Stimulated activated CD4-positive, alpha-beta T cell treated with anti-CD3 and anti-CD28 coated beads, Interleukin-1b, Interleukin-23, amount 100 ng/mL, for 4 hours (primary cell): Measurements from ENCODE around the gene SF3B5.
"Not testable (repeated sequence)": the region's sequence is repeated elsewhere in the genome, so short reads cannot be mapped to it uniquely, and the experiment has no call there.

Experiments
- DNase-seq, 2 donors: peaks; one replicate each; pipeline ENCODE4 v3.0.0-alpha.2; 2020; ENCODE audit warnings: low read depth in 2 of 2

SF3B5 gene

DNA sequence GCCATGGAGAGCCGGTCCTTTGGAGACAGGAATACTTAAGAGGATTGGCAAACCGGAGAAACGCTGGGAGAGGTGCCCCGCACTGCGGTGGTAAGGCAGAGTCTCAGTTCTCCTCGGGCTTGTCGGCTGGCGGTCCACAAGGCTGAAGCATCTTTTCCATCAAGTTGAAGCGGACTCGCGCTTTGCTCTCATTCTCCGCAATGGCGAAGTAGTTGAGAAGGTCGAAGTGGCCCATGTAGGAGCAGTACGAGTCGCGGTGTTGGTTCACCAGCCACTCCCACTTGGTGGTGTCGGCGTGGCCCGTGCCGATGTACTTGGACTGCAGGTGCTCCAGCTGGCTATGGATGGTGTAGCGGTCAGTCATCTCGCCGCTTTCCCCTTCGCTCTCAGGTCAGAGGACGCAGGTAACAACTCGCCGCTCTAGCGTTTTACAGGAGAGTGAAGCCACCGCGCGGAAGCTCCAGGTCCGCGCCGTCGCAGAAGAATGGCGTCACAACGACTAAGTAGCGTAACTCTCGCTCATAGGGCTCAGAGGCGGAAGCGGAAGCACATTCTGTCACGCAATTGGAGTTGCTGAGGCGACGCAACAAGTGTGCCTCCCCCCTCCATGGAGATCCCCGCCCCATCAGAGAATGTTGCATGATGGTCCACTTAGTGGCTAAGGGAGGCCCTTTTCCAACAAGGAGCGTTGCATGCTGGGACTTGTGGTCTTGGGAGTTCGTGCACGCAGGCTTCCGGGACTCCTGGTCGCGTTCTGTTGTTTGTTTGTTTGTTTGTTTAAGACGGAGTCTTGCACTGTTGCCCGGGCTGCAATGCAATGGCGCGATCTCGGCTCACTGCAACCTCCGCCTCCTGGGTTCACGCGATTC is at the start of gene SF3B5:
Gene SF3B5 (minus strand): TSS at position 440 of the 869 bp plus-strand sequence. CDS start 76 bp downstream, at position 364.
- peak; percentile 90 to 93 for DNase-seq

DNA sequence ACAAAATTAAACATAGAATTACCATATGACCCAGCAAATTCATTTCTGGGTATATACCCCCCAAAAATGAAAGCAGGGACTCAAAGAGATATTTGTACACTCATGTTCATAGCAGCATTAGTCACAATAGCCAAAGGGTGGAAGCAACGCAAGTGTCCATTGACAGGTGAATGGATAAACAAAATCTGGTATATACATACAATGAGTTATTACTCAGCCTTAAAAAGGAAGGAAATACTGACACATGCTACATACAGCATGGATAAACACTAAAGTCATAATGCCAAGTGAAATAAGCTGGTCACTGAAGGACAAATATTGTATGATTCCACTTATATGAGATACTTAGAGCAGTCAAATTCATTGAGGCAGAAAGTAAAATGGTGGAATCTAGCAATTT is 49.6 kb upstream of the SF3B5 start:
- no peak for DNase-seq

DNA sequence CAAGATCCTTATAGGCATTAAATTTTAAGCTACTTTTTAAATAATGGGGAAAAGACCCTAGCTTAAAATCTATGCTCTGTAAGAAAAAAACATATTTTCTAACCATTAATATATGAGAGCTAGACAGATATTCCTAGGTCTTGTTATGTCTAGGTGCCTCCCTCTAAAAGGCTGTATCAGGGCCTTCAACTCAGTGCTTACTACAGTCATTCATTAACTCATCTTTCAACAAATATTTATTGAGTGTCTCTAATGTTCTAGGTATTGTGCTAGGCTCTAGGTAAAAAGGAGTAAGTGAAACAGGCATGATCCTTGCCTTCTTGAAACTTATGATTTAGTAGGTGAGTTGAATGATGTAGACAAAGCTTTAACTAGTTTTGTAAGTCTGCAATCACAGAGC is 48.5 kb upstream of the SF3B5 start:
- no peak for DNase-seq

DNA sequence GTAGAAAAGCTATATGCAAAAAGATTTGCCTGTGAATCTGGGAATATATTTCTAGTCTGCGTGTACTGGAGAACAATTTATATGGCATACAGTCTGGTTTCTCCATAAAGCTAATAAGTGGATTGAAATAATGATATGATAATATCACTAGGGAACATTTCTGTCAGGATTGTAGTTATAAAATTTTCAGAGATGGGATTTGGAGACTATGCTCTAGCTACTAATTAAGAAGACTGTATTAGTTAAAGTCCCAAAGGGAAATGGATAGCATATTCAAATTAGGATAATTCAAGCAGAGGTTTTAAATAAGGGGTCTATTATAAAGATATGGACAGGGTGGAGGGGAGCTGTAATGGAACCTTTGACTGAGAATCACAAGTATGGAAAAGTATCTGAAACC is 47.7 kb upstream of the SF3B5 start:
- no peak for DNase-seq

DNA sequence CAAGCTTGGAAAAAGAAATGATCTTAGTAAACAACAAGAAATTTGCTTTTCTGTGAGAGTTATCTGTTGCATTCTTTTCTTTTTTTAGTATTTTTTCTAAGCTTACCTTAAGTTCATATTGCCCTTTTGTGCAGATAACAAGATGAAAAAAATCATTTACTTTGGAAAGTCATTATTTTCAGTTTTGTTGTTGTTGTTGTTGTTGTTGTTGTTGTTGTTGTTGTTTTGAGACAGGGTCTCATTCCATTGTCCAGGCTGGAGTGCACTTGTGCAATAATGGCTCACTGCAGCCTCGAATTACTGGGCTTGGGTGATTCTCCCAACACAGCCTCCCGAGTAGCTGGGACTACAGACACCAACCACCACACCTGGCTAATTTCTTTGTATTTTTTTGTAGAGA is 46.1 kb upstream of the SF3B5 start:
- DNase-seq = no peak

DNA sequence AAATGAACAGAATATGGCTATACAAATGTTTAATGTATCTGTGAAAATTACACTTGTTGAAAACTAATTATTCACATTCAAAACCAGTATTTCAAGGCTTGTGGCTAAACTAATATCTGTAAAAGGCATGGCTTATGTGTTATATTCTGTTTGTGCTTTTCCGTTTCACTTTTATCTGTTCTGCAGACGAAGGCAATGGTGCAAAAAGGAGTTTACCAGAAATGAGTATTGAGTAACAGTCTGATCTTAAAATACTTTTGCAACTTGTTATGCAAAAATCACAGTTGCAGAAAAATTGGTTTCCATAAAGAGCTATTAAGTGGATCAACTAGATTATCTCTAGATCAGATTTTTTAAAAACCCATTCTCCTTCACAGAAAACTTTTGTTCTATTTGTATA is 45.5 kb upstream of the SF3B5 start:
- no peak for DNase-seq

DNA sequence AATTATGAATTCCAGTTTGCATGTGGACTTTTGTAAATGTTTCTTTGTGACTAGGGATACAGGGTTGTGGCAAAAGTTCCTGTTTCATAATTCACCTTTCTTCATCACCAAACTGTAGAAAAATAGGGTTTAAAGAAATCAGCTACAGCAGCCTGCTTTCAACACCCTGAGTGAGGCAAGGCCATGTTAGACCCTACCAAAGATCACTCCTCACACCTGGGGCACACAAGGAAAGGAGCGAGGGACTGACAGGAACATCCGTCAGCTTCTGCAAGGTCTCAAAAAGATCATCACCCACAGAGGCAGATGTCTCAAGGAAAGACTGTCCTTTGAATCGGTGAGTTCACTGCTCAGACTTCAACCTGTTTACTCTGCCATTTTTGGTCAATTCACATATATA is 44.4 kb upstream of the SF3B5 start:
- no peak for DNase-seq

DNA sequence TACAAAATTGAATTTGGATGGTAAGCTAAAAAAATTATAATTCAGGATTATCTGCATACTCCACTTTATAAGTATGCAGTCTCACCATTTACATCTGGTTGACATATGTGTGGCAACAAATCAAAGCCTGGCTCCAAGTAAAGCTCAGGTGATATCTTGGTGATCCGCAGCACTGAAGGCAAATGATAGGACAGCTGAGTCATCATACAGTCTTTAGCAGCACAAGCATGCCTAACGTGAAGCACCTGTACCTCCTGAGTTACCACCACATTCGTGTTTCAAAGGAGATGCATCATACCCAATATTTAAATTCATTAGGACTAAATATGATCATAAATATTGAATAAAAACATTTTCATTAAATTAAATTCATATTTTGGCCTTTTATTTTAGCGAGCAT is 43.2 kb upstream of the SF3B5 start:
- DNase-seq = no peak

DNA sequence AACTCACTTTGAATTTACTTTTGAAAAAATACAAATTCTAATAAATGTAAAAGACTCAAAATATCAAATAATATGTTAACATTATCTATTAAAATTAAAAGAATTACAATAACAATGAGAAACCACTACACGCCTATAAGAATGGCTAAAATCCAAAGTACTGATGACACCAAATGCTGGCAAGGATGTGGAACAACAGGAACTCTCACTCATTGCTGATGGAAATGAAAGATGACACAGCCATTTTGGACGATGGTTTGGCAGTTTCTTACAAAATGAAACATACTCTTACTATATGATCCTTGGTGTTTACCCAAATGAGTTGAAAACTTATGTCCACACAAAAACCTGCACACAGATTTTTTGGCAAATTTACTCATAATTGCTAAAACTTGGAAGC is 39.4 kb upstream of the SF3B5 start:
- DNase-seq = no peak

DNA sequence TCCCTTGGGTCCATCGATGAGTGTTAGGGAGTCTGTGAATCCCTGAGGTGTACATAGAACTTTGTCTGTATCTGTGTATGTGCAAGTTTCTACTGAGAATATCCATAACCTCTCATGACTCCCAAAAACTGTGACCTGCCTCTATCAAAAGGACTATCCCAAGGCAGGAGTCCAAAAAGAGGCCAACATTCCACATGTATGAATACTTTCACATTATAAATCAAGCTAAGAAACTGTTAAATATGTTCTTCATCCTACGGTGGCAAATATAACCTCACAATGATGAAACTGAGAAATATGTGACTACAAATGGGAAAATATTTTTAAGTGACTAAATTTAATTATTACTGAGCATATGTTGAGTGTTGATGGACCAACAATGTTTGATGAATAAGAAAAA is 38.8 kb upstream of the SF3B5 start:
- no peak for DNase-seq

DNA sequence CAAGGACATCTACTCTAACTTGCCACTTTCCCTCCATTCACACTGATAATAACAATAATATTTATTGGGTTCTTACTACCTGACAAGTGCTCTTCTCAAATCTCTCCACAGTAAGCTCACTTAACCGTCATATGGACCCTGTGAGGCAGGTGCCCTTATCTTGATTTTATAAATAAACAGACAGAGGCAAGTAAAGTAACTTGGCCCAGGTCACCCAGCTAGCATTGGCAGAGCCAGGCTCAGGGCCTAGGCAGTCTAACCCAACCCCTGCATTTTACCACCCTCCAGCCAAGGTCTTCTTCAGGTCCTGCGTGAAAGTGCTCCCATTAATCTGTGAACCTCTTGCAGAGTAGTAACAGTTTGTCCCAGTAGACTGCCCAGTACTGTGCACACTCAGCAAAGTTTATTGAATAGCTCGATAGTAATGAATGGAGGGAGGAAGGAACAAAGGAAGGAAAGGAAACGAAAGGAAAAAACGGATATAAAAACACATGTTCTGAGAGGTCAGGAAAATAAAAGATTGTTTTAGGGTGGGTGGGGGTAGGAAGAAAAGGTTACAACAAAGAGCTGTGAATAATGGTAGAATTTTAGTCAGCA is 38.0 kb upstream of the SF3B5 start:
- no peak for DNase-seq

DNA sequence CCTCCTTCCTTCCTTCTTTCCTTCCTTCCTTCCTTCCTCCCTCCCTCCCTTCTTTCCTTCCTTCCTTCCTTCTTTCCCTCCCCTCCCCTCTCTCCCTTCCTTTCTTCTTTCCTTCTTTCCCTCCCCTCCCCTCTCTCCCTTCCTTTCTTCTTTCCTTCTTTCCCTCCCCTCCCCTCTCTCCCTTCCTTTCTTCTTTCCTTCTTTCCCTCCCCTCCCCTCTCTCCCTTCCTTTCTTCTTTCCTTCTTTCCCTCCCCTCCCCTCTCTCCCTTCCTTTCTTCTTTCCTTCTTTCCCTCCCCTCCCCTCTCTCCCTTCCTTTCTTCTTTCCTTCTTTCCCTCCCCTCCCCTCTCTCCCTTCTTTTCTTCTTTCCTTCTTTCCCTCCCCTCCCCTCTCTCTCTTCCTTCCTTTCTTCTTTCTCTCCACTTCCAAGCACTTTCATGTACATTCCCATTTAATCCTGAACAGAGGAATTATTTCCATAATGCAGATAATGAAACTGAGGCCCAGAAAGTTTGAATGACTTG is 36.9 kb upstream of the SF3B5 start:
- not testable (repeated sequence) for DNase-seq

DNA sequence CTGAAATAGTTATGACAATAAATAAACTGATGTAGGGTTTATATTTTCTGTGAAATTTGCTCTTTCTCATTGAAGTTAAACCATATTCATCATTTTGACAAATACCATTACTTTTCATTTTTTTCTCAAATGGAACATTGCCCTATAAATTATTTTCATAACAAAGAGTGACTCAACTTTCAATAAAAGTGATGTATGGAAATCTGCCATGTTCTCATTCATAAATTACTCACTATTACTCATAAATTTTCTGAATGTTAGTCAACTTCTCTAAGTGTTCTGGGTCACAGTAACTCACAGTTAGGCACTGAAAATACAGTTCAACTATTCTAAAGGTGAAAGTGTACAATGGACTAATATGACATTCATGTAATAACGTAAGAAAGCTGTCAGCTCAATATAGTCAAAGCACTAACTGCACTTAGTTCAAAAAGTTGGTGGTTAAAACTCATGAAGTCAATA is 35.9 kb upstream of the SF3B5 start:
- DNase-seq = no peak

DNA sequence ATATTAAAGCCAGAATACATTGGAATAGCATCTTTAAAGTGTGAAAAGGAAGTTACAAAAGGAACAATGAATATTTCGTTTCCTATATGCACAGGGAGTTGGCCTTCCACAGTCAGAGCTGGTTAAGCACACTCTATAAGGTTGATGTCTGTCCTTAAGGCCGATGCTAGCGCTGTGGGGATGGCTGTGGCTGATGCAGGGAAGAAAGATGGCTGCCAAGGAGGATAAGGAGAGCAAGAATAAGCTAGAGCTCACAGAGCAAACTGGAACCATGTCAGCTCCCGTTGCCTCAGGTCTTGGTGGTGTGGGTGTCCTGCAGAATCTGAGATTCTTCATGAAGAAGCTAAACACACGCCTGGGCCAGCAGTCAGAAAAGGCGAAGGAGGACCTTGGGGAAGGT is 34.1 kb upstream of the SF3B5 start:
- DNase-seq = no peak

DNA sequence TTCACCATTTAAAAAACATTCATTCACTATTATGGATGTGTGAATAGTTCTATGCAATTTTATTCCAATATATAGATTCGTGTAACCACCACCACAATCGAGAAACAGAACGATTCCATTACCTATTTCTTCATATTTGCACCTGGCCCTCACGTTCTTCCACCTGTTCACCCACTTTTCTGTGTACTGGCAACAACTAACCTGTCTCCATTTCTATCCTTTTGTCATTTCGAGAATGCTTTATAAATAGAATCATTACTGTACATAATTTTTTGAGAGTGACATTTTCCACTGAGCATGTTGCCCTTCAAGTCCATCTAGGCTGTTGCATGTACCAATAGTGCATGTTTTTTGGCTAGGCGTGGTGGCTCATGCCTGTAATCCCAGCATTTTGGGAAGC is 31.7 kb upstream of the SF3B5 start:
- no peak for DNase-seq

DNA sequence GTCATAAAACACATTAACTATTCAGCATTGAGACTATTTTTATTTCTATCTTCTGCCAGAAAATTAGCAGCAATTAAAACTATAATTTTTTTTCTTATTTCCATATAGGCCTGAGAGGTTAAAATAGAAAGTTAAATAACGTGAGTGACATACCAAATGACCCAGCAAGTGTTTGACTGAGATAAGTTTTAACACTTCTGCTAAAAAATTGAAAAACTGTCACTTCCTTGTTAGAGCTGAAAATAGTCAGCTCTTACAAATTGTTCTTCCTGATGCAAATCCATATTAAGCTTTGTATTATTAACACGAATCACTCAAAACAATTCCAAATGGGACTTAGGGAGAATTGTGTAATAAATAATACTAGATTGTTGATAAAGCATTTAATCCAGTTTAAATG is 28.5 kb upstream of the SF3B5 start:
- DNase-seq = no peak

DNA sequence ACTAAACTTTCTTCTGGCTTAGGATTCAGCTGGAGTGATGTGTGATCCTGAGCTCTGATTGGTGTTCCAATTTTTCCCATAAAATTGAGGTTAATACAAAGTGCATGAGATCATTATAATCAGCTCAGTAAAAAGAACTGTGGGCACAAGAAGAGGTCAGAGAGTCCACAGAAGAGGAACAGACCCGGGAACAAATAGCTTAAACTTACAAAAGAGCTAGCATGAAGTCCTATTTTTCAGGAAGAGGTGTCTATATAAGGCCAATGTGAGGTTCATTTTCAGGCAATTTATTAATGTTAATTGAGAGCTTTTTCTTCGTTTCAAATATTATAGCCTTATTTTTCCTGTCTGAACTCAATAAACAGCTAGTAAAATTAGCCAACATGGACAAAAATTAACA is 28.0 kb upstream of the SF3B5 start:
- no peak for DNase-seq

DNA sequence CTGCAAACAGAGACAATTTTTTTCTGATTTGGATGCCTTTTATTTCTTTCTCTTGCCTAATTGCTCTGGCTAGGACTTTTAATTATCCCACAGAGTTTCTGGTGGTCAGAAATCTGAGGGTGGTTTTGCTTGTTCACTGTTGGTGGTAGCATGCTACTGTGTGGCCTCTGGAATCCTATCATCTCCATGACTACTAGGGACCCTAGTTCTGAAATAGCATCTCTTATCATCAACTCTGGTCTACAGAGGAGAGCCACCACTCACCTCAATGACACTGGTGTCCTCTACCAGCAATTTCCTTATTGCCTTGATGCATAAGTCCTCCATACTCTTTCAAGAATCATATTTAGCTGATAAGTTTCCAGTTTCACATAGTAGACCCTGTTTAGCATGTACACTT is 27.5 kb upstream of the SF3B5 start:
- no peak for DNase-seq

DNA sequence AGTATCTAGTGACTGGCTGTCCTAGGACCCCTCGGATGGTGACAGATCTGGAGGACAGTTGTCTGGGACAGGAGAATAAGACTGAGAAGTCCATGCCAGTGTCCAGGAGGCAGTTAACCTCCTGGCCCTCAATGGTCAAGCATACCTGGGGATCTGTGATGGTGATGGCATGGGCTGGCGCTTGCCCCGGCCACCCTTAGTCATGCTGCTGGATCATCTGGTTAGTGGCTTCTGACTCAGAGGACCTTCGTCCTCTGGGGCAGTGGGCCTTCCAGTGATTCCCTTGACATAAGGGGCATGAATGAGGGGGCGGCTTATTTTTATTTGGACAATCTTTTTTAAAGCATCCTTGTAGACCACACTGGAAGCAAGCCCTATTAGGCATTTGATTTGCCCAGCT is 24.0 kb upstream of the SF3B5 start:
- no peak for DNase-seq

DNA sequence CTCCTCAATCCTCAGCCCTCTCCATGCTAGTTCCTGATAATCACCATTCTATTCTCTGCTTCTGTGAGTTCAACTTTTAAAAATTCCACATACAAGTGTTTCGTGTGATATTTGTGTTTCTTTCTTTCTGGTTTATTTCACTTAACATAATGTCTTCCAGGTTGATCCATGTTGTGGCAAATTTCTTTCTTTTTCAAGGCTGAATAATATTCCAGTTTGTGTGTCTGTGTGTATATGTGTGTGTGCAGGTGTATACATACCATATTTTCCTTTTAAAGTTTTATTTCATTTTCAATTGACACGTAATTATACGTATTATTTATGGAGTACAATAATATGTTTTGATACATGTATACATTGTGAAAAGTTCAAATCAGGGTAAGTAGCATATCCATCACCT is 19.8 kb upstream of the SF3B5 start:
- no peak for DNase-seq

DNA sequence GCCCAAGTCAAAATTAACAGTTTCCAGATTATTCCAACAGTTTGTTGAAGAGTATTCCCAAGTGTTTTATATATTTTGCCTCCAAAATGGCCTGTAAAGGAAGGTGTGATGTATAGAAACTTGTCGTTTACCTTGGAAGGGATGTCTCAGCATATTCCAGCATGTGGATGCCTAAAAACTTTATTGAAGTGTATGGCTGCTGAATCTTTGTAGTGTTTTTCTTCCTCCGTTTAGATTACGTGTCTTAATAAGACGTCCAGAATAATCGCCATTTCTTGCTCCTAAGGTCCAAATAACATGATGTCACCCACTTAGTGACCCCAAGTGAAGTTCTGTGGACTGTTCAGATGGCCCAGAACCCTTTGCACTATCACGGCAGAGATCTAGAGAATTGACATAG is 18.0 kb upstream of the SF3B5 start:
- no peak for DNase-seq

DNA sequence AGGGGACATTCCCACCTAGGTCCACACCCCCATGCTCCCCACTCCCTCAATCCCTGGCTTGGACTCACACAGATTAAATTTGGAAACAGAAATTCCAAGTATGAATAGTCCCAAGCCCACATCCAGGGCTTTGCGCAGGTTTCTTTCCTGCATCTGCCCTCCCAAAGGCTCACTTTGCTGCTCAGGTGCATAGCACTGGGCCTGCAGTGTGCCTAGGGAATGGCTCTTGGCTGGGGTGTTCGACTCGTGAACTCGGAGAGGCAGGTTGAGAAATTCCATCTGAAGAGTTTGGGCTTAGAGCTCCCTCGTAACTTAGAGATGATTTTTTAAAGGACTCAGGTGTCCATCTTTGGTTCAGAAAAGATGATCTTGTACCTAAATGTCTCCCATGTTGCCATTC is 14.8 kb upstream of the SF3B5 start:
- no peak for DNase-seq

DNA sequence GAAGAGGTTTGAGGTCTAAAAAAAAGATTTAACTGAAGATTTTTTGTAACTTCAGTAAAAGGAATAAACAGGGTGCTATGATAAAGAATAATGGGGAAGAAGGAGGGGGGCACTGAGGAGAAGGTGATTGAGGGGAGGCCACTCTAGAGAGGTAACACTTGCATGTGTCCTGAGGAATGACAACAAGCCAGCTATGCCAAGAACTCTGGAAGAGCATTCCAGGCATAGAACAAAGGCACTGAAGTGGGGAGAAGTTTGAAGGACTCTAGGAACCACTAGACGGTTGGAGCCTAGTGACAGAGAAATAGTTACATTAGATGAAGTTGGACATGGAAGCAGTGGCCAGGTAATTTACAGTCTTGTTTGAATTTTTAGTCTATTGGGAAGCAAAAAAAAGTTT is 10.8 kb upstream of the SF3B5 start:
- no peak for DNase-seq
